ENCODE results near the gene SLC38A9. TPM values are rescaled to one million over a fixed set of nuclear protein-coding genes. Genes with fewer than 3 reads are reported as not detected.
"Not testable (repeated sequence)": the region's sequence is repeated elsewhere in the genome, so short reads cannot be mapped to it uniquely, and the experiment has no call there.

Gene SLC38A9
- total RNA-seq, 4 donors from 2014 or later: 15.0 to 48.6 (median 32.3) TPM

- intact Hi-C loops (cut with DNase I; ENCODE audit: low total_unique reads): no loop called here
- no peak overlapping the region for H3K4me3 ChIP-seq
- no peaks in the 10 kb centered on the region for H3K27me3 ChIP-seq
- no peak for DNase-seq
- TF ChIP-seq POLR2A (IDR thresholded peaks at IDR 0.05) (no peak), POLR2AphosphoS5 (IDR thresholded peaks at IDR 0.05) (no peak), EP300 (IDR thresholded peaks at IDR 0.05; ENCODE audit: low read depth) (no peak)
- TF ChIP-seq, protein P1, sequence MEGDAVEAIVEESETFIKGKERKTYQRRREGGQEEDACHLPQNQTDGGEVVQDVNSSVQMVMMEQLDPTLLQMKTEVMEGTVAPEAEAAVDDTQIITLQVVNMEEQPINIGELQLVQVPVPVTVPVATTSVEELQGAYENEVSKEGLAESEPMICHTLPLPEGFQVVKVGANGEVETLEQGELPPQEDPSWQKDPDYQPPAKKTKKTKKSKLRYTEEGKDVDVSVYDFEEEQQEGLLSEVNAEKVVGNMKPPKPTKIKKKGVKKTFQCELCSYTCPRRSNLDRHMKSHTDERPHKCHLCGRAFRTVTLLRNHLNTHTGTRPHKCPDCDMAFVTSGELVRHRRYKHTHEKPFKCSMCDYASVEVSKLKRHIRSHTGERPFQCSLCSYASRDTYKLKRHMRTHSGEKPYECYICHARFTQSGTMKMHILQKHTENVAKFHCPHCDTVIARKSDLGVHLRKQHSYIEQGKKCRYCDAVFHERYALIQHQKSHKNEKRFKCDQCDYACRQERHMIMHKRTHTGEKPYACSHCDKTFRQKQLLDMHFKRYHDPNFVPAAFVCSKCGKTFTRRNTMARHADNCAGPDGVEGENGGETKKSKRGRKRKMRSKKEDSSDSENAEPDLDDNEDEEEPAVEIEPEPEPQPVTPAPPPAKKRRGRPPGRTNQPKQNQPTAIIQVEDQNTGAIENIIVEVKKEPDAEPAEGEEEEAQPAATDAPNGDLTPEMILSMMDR (IDR thresholded peaks at IDR 0.05): no peak
- H3K4me1 ChIP-seq: peaks cover 0 to 18% (median 0%) of the 10 kb centered on the region in 4 donors
- H3K9me3 ChIP-seq: no peaks in the 10 kb centered on the region
- in situ Hi-C loops (cut with MboI; ENCODE audit: low pct_ligation_motif_present in 1 of 4, low pct_unique_long_range_greater_than_20kb in 1 of 4, low sequenced_read_pairs in 3 of 4): loop anchor here in 1 of 4 donors (10.0 to 25.0 kb wide), 2 partner anchors 366 to 538 kb away; partner anchors contain the start of genes CDC20B and GPX8
- WGBS, 2 donors (ENCODE audit: low coverage in 1 of 2): 27 to 55% methylated on average over 1 to 2 of the region's 2 CpGs
- H3K27ac ChIP-seq: no peak overlapping the region
- H3K36me3 ChIP-seq: peaks cover 0 to 3% (median 0%) of the 10 kb centered on the region in 4 donors
Measured at GRCh38 chr5:55700745-55701144, 11.4 kb downstream of the SLC38A9 start.

- Histone ChIP-seq H3K27ac (no peak overlapping the region), H3K4me3 (no peak overlapping the region), H3K27me3 (no peaks in the 10 kb centered on the region), H3K9me3 (no peaks in the 10 kb centered on the region), H3K36me3 (peaks cover 0 to 3% (median 0%) of the 10 kb centered on the region in 4 donors), H3K4me1 (peaks cover 0 to 18% (median 0%) of the 10 kb centered on the region in 4 donors)
- TF ChIP-seq POLR2A (IDR thresholded peaks at IDR 0.05) (no peak), POLR2AphosphoS5 (IDR thresholded peaks at IDR 0.05) (no peak), EP300 (IDR thresholded peaks at IDR 0.05; ENCODE audit: low read depth) (no peak)
- TF ChIP-seq, protein P1 (IDR thresholded peaks at IDR 0.05): no peak
- 62 to 75% methylated on average over 3 of the region's 3 CpGs for WGBS, 2 donors (ENCODE audit: low coverage in 1 of 2)
- in situ Hi-C loops (cut with MboI; ENCODE audit: low pct_ligation_motif_present in 1 of 4, low pct_unique_long_range_greater_than_20kb in 1 of 4, low sequenced_read_pairs in 3 of 4) (loop anchor here in 3 of 4 donors (25.0 kb wide), 2 partner anchors 287 to 362 kb away; no protein-coding TSS in a partner anchor), intact Hi-C loops (cut with DNase I; ENCODE audit: low total_unique reads) (loop anchor here (10.0 kb wide), 2 partner anchors 354 to 524 kb away; partner anchors contain the start of gene CDC20B)
- DNase-seq: no peak
Measured at GRCh38 chr5:55699041-55699688, 13.0 kb downstream of the SLC38A9 start.

DNA sequence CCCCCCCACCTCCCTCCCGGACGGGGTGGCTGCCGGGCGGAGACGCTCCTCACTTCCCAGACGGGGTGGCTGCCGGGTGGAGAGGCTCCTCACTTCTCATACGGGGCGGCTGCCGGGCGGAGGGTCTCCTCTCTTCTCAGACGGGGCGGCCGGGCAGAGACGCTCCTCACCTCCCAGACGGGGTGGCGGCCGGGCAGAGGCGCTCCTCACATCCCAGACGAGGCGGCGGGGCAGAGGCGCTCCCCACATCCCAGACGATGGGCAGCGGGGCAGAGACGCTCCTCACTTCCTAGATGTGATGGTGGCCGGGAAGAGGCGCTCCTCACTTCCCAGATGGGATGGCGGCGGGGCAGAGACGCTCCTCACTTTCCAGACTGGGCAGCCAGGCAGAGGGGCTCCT is 15.4 kb downstream of the SLC38A9 start:
- WGBS, 2 donors (ENCODE audit: low coverage in 1 of 2): 98% methylated on average over 8 of the region's 31 CpGs; no CpG with 5 or more reads in 1 of the 2 donors
- not testable (repeated sequence) for H3K27ac ChIP-seq, H3K27me3 ChIP-seq, H3K9me3 ChIP-seq, H3K4me3 ChIP-seq, DNase-seq, H3K36me3 ChIP-seq
- H3K4me1 ChIP-seq: peaks cover 0 to 22% (median 2%) of the 10 kb centered on the region in 4 donors
- intact Hi-C loops (cut with DNase I; ENCODE audit: low total_unique reads) (loop anchor here (10.0 kb wide), 2 partner anchors 352 to 522 kb away; partner anchors contain the start of gene CDC20B), in situ Hi-C loops (cut with MboI; ENCODE audit: low pct_ligation_motif_present in 1 of 4, low pct_unique_long_range_greater_than_20kb in 1 of 4, low sequenced_read_pairs in 3 of 4) (loop anchor here in 3 of 4 donors (25.0 kb wide), 2 partner anchors 284 to 359 kb away; no protein-coding TSS in a partner anchor)

DNA sequence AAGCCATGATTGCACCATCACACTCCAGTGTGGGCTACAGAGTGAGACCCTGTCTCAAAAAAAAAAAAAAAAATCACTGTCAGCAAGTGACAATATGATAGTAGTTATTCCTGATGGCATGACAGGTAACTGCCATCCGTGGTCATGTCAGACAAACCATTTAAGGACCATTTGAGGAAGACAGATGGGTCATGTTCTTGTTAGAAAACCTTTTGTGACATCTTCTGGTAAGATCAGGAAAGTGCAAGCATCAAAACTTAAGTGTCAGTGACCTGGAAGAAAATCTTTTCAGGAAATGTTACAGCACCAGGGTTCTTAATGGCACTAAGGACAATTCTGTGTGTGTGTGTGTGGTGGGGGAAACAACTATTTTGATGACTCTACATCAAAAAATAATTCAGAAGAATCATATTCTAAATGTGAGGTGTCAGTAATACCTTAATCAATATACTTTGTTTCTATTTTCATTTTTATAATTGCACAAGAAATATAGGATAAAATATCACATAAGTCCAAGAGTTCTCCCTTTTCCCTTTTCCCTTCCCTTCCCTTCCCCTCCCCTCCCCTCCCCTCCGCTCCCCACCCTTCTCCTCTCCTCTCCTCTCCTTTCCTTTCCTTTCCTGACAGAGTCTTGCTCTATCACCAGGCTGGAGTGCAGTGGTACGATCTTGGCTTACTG is 17.8 kb downstream of the SLC38A9 start:
- H3K27ac ChIP-seq: no peak overlapping the region
- no peak overlapping the region for H3K4me3 ChIP-seq
- no peaks in the 10 kb centered on the region for H3K27me3 ChIP-seq
- in situ Hi-C loops (cut with MboI; ENCODE audit: low pct_ligation_motif_present in 1 of 4, low pct_unique_long_range_greater_than_20kb in 1 of 4, low sequenced_read_pairs in 3 of 4): loop anchor here (5.0 to 25.0 kb wide), 3 partner anchors 282 to 357 kb away; no protein-coding TSS in a partner anchor
- intact Hi-C loops (cut with DNase I; ENCODE audit: low total_unique reads): loop anchor here (5.0 to 10.0 kb wide), 3 partner anchors 287 to 519 kb away; partner anchors contain the start of gene CDC20B
- no peaks in the 10 kb centered on the region for H3K9me3 ChIP-seq
- TF ChIP-seq POLR2AphosphoS5 (IDR thresholded peaks at IDR 0.05): no peak
- TF ChIP-seq, protein P1 (IDR thresholded peaks at IDR 0.05): peak; percentile 32 to 53 (median 40)
- TF ChIP-seq POLR2A (IDR thresholded peaks at IDR 0.05): no peak
- TF ChIP-seq EP300 (IDR thresholded peaks at IDR 0.05; ENCODE audit: low read depth): no peak
- WGBS, 2 donors (ENCODE audit: low coverage in 1 of 2): 61 to 63% methylated on average over 2 to 3 of the region's 3 CpGs
- H3K36me3 ChIP-seq: peaks cover 0 to 3% (median 0%) of the 10 kb centered on the region in 4 donors
- no peak for DNase-seq
- H3K4me1 ChIP-seq: peaks cover 9 to 31% (median 17%) of the 10 kb centered on the region in 4 donors

Data from transverse colon (tissue), 4 donors.